Activated CD4-positive, alpha-beta T cell treated with anti-CD3 and anti-CD28 coated beads, Interleukin-2, Interleukin-4, amounts not matched to agents 100 ng/mL and 50 ng/mL, durations not matched to agents 16 hours and 8 hours (primary cell): ENCODE measurements around the gene MAGEB4.
A peak's percentile ranks its signal among the peaks of the same experiment; 100 is the strongest.

ENCODE experiments used
- DNase-seq: peaks from one replicate; pipeline ENCODE4 v3.0.0-alpha.2; 2020; ENCODE audit warnings: low spot score

Gene MAGEB4

GRCh38 chrX:30283456-30284200, 41.8 kb downstream of the MAGEB4 start:
- peak; percentile 19 for DNase-seq
